BE2C (cell line): ENCODE results near the gene FCSK.

Experiments
- DNase-seq: peaks from one replicate; pipeline ENCODE4 v3.0.0-alpha.2; 2020
- H3K27me3 ChIP-seq: fragments of 250-450 bp; sonication (Bioruptor Pico); 2 replicates; pipeline ENCODE4 v1.5.1; 2020; ENCODE audit warnings: mild to moderate bottlenecking
- H3K36me3 ChIP-seq: fragments of 250-450 bp; sonication (Bioruptor Pico); 2 replicates; pipeline ENCODE4 v1.5.1; 2020; ENCODE audit warnings: mild to moderate bottlenecking
- H3K4me1 ChIP-seq: fragments of 250-450 bp; sonication (Bioruptor Pico); 2 replicates; pipeline ENCODE4 v1.5.1; 2020
- H3K4me3 ChIP-seq: 2 replicates; pipeline ENCODE4 v1.5.1; 2011; ENCODE audit warnings: low read depth, low read length
- H3K9me3 ChIP-seq: fragments of 250-450 bp; sonication (Bioruptor Pico); 2 replicates; pipeline ENCODE4 v1.5.1; 2020
- TF ChIP-seq, protein P1 (sequence below): IDR thresholded peaks from 2 replicates; pipeline ENCODE4 v1.5.1; 2012; ENCODE audit warnings: mild to moderate bottlenecking, low read depth, low read length

Gene FCSK

DNA sequence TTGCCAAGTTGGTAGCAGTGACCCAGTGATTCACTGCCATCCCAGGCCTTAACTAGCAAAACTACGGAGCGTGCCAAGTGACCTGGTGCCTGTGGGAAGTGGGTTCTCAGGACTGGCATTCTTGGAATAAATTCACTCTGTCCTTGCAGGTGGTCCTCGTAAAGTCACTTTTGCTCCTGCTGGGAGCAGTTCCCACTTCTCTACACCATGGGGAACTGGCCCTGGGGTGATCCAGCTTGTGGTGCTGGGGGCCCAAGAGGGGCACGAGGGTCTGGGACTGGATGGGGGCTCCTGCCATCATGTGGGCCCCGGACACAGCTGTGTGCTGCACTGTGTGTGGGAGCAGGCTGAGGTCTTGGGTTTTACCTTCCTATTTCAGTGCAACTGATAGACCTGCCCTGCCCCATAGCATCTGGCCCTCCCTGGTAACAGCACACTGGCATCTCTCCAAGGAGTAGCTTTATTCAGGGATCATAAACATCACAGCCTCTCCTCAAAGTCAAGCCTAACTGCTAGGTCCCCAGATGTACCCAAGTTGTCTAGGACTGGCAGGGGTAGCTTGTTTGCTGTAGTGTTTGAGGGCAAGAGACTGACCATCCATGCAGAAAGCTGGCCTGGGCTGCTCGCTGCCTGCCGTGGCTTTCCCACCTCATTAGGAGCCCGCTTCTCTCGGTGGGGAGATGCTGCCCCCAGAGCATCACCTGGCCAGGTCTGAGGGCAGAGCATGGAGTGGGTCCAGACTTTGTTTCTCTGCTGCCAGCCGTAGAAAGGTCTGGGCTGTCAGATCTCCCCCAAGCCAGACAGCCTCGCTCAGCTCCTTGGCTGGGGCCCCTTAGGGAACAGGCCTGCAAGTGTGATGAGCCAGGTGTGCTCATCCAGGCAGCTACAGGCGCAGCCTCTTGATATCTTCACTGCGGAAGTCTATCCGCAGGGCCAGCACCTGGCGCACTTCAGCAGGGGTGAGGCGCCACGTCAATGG is 26.0 kb downstream of the FCSK start:
- Histone ChIP-seq H3K36me3 (peaks cover 34% of the 10 kb centered on the region), H3K4me3 (no peak overlapping the region), H3K27me3 (no peaks in the 10 kb centered on the region), H3K9me3 (no peaks in the 10 kb centered on the region), H3K4me1 (peaks cover 8% of the 10 kb centered on the region)
- DNase-seq: no peak
- TF ChIP-seq, protein P1, sequence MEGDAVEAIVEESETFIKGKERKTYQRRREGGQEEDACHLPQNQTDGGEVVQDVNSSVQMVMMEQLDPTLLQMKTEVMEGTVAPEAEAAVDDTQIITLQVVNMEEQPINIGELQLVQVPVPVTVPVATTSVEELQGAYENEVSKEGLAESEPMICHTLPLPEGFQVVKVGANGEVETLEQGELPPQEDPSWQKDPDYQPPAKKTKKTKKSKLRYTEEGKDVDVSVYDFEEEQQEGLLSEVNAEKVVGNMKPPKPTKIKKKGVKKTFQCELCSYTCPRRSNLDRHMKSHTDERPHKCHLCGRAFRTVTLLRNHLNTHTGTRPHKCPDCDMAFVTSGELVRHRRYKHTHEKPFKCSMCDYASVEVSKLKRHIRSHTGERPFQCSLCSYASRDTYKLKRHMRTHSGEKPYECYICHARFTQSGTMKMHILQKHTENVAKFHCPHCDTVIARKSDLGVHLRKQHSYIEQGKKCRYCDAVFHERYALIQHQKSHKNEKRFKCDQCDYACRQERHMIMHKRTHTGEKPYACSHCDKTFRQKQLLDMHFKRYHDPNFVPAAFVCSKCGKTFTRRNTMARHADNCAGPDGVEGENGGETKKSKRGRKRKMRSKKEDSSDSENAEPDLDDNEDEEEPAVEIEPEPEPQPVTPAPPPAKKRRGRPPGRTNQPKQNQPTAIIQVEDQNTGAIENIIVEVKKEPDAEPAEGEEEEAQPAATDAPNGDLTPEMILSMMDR: no peak

DNA sequence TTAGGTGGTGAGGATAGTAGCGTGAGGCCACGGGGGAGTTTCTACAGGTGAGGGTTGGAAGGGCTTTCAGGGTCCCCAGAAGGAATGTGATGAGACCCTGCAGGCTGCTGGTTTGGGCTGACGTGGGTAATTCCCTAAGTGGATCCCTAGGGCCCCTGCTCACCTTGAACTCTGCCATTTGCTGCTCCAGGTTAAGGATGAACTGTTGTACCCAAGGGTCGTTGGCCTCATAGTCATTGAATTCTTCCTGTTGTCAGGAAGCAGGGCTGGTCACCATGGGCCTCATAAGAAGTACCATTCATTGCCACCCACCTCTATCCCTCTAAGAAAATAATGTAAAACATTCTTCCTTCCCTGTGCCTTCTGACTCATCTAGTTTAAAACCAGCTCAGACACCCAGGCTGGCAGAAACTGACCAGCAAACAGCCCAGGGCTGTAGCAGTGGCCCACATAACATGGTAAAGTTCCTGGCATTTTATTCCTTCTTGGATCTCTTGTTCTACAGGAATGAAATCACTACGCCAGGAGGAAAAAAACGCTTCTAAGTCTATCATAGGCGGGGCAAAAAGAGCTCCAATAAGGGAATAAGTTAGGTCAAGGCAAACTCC is 27.6 kb downstream of the FCSK start:
- TF ChIP-seq, protein P1: no peak
- H3K27me3 ChIP-seq: no peaks in the 10 kb centered on the region
- no peaks in the 10 kb centered on the region for H3K4me1 ChIP-seq
- no peak for DNase-seq
- H3K9me3 ChIP-seq: no peaks in the 10 kb centered on the region
- peaks cover 34% of the 10 kb centered on the region for H3K36me3 ChIP-seq
- no peak overlapping the region for H3K4me3 ChIP-seq

DNA sequence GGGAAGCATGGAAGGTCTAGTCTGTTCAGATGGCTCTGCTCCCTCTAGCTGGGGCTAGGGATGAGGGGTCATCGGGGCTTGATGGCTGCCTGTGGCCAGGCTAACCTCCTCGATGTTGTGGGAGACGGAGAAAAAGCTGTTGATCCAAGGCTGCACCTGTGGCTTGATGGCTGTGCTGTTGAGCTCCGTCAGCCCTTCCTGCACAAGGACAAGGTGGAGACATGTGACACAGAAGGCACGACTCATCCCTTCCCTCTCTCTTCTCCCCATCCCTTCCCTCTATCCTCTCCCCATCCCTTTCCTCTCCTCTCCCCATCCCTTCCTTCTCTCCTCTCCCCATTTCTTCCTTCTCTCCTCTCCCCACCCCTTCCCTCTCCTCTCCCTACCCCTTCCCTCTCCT is 28.2 kb downstream of the FCSK start:
- peaks cover 34% of the 10 kb centered on the region for H3K36me3 ChIP-seq
- no peak for DNase-seq
- H3K4me1 ChIP-seq: no peaks in the 10 kb centered on the region
- TF ChIP-seq, protein P1: no peak
- no peaks in the 10 kb centered on the region for H3K27me3 ChIP-seq
- H3K9me3 ChIP-seq: no peaks in the 10 kb centered on the region
- H3K4me3 ChIP-seq: no peak overlapping the region

DNA sequence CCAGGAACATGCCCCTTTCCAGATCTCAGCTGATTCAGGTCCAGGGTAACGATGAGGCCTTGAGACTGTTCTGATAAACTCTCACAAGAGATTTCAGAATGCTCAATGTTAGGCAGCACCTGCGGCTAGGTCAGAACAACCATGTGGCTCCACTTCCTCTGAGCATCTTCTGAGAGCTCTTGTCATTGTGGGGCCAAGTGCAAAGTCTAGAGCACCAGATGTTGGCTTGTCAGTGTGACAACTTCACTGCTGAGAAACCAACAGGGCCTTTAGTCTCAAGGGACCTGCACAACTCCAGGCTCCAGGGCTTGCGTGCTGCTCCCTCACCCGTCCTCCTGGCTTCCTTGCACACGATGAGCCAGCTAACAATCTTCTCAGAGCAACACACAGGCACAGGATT is 29.0 kb downstream of the FCSK start:
- H3K9me3 ChIP-seq: no peaks in the 10 kb centered on the region
- no peaks in the 10 kb centered on the region for H3K27me3 ChIP-seq
- peaks cover 34% of the 10 kb centered on the region for H3K36me3 ChIP-seq
- no peaks in the 10 kb centered on the region for H3K4me1 ChIP-seq
- TF ChIP-seq, protein P1: no peak
- no peak overlapping the region for H3K4me3 ChIP-seq
- no peak for DNase-seq

DNA sequence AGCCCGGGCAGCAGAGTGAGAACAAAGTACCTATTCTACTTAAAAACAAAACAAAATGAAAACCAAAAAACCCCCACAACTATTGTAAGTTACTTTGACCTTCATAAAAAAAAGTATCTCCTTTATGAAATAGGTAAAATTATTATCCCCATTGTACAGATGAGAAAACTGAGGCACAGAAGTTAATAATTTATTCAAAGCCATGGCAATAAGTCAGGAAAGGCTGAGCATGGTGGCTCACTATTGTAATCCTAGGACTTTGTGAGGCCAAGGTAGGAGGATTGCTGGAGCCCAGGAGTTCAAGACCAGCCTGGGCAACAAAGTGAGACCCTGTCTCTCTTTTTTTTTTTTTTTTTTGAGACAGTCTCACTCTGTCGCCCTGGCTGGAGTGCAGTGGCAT is 30.5 kb downstream of the FCSK start:
- H3K27me3 ChIP-seq: no peaks in the 10 kb centered on the region
- H3K4me3 ChIP-seq: no peak overlapping the region
- no peaks in the 10 kb centered on the region for H3K9me3 ChIP-seq
- TF ChIP-seq, protein P1: no peak
- no peaks in the 10 kb centered on the region for H3K4me1 ChIP-seq
- DNase-seq: no peak
- H3K36me3 ChIP-seq: peaks cover 39% of the 10 kb centered on the region

DNA sequence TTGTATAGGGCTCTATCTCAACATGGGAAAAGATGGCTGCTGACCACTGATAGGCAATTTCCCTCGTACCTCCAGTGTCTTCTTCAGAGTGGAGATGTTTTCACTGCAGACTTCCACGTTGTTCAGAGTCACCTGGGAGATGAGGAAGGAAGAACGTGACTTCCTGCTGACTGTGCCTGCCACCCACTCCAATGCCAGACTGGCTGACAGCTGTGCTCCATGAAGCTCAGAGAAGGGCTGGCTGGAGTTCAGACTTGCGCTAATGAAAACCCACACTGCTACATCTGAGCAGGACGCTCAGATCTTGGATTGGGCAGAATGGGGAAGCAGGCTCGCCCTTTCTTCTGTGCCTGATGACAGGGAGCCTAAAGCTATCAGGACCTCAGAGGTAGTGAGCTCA is 35.9 kb downstream of the FCSK start:
- no peaks in the 10 kb centered on the region for H3K9me3 ChIP-seq

More for the DNA sequence above, 35.9 kb downstream of the FCSK start:
- no peak for DNase-seq
- H3K4me3 ChIP-seq: no peak overlapping the region
- no peaks in the 10 kb centered on the region for H3K4me1 ChIP-seq
- H3K36me3 ChIP-seq: peaks cover 23% of the 10 kb centered on the region
- TF ChIP-seq, protein P1: no peak
- no peaks in the 10 kb centered on the region for H3K27me3 ChIP-seq
